ENCODE data around the gene MAPRE2. TPM values are rescaled to one million over a fixed set of nuclear protein-coding genes. Genes with fewer than 3 reads are reported as not detected.

Gene MAPRE2
- total RNA-seq, 1 donor from 2014 or later = 22.4 TPM

DNA sequence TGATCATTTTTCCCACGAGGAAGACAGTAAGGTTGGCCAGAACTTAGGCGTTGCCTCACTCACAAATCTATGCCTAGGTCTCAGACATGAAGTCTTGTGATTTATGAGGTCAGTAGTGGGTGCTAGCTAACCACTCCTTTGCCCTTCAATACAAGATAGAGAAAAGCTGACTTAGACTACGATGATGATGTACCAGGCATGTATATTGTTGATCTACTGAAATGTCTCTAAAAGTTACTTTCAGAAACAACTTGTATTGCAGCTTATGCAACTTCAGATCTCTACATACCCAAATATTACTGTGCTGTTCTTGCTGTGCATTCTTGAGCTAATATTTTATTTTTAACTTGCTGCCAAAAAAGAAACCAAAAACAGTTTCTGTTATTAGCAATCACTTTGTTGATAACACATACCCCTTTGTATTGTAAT is 30.6 kb downstream of the MAPRE2 start:
- H3K27me3 ChIP-seq = no peaks in the 10 kb centered on the region
- H3K27ac ChIP-seq = peak overlapping the region; percentile 55 to 69
- no peak for DNase-seq (ENCODE audit: low spot score in 2 of 2)
- TF ChIP-seq, protein P1, sequence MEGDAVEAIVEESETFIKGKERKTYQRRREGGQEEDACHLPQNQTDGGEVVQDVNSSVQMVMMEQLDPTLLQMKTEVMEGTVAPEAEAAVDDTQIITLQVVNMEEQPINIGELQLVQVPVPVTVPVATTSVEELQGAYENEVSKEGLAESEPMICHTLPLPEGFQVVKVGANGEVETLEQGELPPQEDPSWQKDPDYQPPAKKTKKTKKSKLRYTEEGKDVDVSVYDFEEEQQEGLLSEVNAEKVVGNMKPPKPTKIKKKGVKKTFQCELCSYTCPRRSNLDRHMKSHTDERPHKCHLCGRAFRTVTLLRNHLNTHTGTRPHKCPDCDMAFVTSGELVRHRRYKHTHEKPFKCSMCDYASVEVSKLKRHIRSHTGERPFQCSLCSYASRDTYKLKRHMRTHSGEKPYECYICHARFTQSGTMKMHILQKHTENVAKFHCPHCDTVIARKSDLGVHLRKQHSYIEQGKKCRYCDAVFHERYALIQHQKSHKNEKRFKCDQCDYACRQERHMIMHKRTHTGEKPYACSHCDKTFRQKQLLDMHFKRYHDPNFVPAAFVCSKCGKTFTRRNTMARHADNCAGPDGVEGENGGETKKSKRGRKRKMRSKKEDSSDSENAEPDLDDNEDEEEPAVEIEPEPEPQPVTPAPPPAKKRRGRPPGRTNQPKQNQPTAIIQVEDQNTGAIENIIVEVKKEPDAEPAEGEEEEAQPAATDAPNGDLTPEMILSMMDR (IDR thresholded peaks at IDR 0.05) = no peak
- H3K36me3 ChIP-seq = peaks cover 0 to 3% of the 10 kb centered on the region in 2 donors
- H3K4me1 ChIP-seq = peaks cover 6 to 38% of the 10 kb centered on the region in 2 donors
- intact Hi-C loops (cut with DNase I) = no loop called here
- H3K4me3 ChIP-seq = no peak overlapping the region
- H3K9me3 ChIP-seq = no peaks in the 10 kb centered on the region

DNA sequence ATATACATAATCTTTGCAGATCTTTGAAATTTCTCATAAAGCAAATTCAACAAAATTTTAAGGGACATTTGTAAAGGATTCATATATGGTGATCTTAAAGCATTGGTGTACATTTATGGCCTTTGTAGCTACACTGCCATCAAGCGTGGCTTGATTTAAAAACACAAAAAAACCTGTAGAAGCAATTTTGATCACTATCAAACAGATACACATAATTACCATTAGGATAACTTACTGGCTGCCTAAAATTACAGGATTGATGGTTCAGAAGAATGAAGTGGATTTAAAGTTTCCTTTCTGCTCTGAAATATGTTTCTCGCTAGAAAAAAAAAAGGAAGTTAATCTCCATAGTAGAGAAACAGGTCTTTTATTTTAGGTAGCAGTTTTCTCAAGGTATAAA is 31.4 kb downstream of the MAPRE2 start:
- no peak for DNase-seq (ENCODE audit: low spot score in 2 of 2)
- Histone ChIP-seq H3K9me3 (no peaks in the 10 kb centered on the region), H3K27ac (peak overlapping the region; percentile 55 to 69), H3K4me1 (peaks cover 6 to 38% of the 10 kb centered on the region in 2 donors), H3K36me3 (peaks cover 0 to 3% of the 10 kb centered on the region in 2 donors), H3K4me3 (no peak overlapping the region), H3K27me3 (no peaks in the 10 kb centered on the region)
- intact Hi-C loops (cut with DNase I) = no loop called here
- TF ChIP-seq, protein P1 (IDR thresholded peaks at IDR 0.05) = no peak

DNA sequence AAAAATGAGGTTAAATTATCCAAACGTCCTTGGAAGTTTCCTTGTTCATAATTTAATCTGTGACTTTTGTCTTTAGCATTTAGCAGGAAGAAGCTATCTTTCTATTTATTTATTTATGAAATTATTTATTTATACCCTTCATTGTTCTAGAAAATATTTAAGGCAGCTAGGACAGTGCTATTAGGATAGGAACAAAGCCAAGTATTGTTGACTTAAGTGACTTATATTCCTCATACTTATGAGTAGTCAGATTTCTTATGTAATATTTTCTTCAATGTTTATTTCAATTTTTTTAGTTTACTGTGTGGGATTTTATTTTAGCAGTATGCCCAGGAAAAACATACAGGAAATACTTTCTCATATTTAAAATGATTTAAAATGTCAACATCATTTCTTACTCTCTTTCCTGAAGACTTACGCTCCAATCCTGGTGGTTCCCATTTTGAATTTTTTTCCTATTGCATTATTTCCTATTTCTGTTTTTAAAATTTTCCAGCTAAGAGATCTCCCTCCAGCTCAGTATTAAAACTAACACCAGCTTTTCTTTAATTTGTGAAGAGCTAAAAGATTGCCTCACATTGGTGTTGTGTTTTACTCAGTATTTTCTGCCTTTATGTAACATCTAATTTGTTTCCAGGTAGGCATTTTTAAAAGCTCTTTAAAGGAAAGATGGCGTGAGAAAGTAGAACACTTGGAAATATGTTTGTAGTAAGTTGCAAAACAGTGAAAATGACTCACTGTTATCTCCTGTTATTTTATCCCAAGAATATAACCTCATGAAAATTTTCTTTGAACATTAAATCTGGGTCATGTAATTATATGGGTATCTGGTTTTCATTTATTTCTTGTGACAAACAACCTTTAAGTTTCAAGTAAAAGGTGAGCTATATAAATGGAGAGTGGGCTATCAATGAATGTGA is 32.2 kb downstream of the MAPRE2 start:
- no peak for DNase-seq (ENCODE audit: low spot score in 2 of 2)
- Histone ChIP-seq H3K4me1 (peaks cover 6 to 40% of the 10 kb centered on the region in 2 donors), H3K9me3 (no peaks in the 10 kb centered on the region), H3K36me3 (peaks cover 0 to 3% of the 10 kb centered on the region in 2 donors), H3K27me3 (no peaks in the 10 kb centered on the region), H3K27ac (peak overlapping the region; percentile 43 to 55), H3K4me3 (no peak overlapping the region)
- TF ChIP-seq, protein P1 (IDR thresholded peaks at IDR 0.05) = no peak
- intact Hi-C loops (cut with DNase I) = no loop called here

DNA sequence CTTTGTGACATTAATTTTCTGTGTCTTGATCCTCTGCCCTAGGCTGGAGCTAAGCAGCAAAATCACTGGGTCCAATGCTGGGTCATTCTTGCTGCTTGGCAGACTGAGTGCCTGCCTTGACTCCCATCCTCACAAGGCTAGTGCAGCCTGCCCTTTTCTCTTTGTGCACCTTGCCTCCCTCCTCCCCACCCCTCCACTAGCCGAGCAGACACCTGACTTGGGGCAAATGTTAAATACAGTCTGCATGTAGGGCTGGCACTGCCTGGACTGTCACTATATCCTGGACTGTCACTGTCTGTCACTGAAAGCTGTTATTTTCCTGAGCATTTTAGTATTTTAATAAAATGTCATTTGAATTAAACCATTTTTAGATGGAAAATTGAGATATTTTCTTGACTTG is 33.4 kb downstream of the MAPRE2 start:
- Histone ChIP-seq H3K27ac (peak overlapping the region; percentile 43 to 55), H3K4me3 (peak overlapping the region in 1 of 2 donors; percentile 2), H3K4me1 (peaks cover 6 to 40% of the 10 kb centered on the region in 2 donors), H3K9me3 (no peaks in the 10 kb centered on the region), H3K27me3 (no peaks in the 10 kb centered on the region), H3K36me3 (peaks cover 0 to 3% of the 10 kb centered on the region in 2 donors)
- intact Hi-C loops (cut with DNase I) = no loop called here
- DNase-seq (ENCODE audit: low spot score in 2 of 2) = no peak
- TF ChIP-seq, protein P1 (IDR thresholded peaks at IDR 0.05) = no peak

DNA sequence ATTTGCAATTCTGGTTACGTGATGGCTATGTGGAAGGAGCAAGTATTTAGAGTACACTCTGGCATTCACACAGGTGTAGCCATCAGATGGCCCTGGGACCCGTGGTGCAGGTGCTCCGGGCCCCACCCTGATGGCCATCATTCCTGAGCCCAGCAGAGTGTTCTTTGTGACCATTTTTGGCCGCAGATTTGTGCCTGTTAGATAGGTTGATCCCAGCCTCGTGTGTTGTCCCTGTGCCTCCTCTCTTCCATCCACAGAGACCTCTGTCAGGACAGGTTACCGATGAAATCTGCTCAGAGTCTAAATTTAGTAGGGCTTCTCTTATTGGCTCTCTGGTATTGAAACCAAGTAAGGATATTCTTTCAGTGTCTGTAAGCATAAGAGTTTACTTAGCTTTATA is 33.9 kb downstream of the MAPRE2 start:
- intact Hi-C loops (cut with DNase I) = no loop called here
- Histone ChIP-seq H3K9me3 (no peaks in the 10 kb centered on the region), H3K27ac (peak overlapping the region; percentile 43 to 55), H3K36me3 (peaks cover 0 to 3% of the 10 kb centered on the region in 2 donors), H3K4me1 (peaks cover 6 to 40% of the 10 kb centered on the region in 2 donors), H3K4me3 (peak overlapping the region in 1 of 2 donors; percentile 2), H3K27me3 (no peaks in the 10 kb centered on the region)
- TF ChIP-seq, protein P1 (IDR thresholded peaks at IDR 0.05) = no peak
- no peak for DNase-seq (ENCODE audit: low spot score in 2 of 2)
